T-helper 2 cell (primary cell): ENCODE measurements around the gene NISCH.

ENCODE experiments used
- DNase-seq, 5 experiments: peaks; one replicate each; pipeline versions ENCODE4 v3.0.0 to v3.0.0-alpha.2; 2012 to 2022

NISCH gene

GRCh38 chr3:52527732-52528585 is 72.6 kb downstream of the NISCH start:
- no peak for DNase-seq

DNA sequence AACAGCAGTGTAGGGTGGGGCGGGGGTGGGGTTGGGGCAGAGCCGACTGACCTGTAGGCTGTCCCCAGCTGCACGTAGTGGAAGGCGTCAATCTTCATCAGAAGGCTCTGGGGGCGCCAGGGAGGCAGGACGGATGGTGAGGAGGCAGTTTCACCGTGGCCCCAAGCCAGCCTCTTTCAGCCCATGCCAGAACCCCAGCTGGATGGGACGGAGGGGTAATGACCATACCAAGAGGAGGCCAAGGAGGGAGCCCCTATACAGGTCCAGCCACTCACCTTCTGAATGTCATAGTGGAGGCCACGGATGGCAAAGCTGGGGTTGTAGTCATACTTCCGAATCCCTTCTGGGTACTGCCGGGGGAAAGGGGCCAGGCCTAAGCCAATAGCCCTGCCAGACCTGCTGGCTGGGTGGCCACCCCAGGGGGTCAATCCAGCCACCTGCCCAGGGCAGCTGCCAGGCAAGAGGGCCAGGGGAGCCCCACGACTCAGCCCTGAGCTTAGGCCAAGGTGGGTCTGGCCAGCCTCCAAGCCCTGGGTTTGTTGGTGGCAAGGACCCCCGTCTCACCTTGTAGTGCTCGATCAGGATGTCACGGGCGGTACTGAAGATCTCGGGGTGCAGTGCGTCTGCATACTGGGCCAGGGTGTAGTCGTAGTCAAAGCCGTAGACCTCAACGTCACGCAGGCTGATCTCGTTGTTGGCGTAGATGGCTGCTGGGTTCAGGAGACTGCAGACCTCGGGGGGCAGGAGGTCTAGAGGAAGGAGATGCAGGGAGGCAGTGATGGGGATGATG is 73.4 kb downstream of the NISCH start:
- no peak for DNase-seq

DNA sequence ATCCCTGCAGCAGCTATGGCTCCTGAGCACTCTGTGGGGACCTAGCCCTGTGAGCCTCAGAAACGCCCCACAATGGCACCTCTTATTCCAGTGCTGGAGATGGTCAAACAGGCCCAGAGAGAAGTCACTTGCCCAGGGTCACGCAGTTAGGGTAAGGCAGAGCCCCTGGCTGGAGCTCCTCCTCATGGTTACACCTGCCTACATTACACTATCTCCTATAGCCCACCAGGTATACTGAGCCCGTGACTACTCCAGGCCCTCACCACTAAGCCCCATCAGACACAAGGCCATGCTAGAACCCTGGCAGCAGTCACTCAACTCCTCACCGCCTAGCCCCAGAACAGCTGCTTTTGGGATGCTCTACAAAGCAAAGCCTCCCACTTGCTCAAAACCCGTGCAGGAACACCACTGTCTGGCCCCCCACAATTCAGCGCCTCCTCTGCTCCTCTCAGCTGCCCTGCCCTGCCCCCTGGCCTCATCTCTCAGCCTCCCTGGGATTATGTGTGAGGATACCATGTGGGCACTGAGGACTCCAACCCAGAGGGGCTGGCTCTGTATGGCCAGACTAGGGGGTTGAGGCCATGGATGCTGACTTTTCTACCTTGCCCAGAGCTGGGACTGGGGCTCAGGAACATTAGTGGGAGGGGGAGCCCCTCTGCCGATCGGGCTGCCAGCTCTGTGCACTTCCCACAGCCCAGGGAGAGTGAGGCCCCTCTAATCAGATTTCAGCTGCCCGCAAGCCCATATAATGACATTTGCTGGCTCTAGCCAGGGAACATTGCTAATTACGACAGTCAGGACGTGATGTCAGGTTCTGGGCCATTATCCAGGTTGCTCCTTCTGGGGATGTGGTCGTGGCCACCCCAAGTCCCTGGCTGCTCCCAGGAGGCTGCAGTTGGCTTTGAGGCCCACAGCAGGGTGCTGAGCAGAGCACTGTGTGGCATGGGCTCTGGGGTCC is 74.3 kb downstream of the NISCH start:
- no peak for DNase-seq

GRCh38 chr3:52530918-52531826 is 75.8 kb downstream of the NISCH start:
- no peak for DNase-seq

DNA sequence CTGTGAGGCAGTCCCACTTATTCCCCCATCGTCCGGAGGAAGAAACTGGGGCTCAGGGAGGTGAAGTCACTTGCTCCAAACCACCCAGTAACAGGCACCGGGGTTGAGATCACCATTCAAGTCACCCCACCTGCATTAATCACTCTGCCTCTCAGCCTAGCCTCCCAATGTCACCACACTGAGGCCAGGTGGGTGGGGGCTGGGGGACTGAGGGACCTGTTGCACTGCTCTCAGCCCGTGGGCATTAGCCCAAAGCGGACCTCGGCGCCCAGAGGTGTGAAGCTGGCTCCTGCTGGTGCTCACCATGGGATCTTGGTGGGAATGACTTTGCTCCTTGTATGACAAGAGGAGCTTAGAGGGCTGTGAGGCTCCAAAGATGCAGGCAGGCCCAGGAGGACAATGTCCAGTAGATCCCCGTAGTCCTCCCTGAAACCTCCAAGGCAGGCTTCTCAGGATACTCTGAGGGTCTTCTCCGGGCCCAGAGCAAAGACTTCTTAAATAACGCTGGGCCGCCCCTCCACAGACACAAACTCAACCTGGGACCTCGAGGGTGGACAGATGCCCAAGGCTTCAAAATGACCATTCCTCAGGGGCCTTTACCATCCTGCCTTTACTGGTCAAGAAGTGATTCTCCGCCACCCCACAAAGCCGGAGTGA is 76.6 kb downstream of the NISCH start:
- DNase-seq: no peak

- DNase-seq: peak in 2 of 5 experiments; percentile 34 to 62
These were observed 77.1 kb downstream of the NISCH start for GRCh38 chr3:52532517-52532837.

DNA sequence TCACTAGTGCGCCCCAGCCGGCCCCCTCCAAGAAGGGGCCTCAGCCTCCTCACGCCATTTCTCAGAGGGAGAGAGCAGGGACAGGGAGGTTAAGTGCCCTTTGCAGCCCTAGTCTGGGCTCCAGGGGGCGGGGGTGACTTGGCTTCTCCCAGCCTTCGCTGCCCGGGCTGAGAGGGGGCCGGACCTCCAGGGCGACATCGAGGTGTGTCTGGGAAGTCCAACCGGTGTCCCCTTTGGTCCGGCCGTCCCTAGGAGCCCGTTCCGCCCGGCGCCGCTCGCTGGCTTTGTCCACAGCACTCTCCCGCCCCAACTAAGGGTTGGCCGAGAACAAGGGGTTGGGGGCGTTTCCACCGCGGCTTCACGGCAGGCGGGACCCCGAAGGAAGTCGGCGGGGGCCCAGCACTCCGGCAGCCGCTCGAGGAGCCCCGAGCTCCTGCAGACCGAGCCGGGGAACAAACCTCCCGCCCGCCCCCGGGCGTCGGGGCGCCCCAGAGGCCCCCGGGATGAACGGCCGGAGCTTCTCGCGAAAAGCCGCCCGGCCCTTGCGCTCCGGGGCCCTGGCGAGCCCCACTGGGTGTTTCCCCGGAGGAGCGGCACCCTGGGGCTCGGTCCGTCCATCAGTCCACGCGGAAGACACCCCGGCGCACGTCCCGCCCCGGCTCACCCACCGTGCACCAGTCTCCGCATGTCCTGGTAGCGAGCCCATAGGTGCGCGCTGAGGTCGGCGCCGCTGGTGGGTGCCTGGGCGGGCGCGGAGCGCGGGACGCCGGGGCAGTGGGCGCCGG is 77.6 kb downstream of the NISCH start:
- DNase-seq: peak in 2 of 5 experiments; percentile 13 to 40

DNA sequence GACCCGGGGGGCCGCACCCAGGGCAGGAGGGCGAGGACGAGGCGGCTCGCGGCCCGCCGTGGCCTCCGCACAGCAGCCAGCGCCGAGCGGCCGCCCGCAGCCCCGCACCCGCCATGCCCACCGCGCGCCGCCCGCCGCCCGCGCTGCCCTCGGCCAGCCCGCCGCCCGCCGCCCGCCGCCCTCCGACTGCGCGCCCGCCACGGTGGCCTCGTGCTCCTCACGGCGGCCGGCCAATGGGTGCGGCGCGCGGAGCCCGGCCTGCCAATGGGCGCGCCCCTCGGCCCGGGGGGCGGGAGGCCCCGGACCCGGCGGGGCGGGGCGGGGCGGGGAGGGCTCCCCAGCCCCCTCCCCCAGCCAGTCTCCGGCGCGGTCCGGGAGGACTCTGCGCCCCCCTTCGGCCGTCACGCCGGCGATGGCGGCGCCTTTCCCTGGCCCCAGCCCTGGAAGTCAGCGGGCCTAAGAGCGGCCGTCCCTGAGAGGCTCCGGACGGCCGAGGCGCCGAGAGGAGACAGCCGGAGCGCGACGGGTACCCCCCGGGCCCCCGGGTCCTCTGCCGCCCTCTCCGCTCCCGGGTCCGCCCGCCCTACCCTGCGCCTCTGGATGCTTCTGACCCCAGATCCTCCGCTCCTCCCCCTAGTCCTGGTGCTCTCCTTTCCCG is 78.3 kb downstream of the NISCH start, which contains the start of gene NT5DC2:
Gene NT5DC2 (minus strand): TSS at position 235 of the 658 bp plus-strand sequence. CDS start 120 bp downstream, at position 115.
- DNase-seq: peak; percentile 45 to 84 (median 52)

DNA sequence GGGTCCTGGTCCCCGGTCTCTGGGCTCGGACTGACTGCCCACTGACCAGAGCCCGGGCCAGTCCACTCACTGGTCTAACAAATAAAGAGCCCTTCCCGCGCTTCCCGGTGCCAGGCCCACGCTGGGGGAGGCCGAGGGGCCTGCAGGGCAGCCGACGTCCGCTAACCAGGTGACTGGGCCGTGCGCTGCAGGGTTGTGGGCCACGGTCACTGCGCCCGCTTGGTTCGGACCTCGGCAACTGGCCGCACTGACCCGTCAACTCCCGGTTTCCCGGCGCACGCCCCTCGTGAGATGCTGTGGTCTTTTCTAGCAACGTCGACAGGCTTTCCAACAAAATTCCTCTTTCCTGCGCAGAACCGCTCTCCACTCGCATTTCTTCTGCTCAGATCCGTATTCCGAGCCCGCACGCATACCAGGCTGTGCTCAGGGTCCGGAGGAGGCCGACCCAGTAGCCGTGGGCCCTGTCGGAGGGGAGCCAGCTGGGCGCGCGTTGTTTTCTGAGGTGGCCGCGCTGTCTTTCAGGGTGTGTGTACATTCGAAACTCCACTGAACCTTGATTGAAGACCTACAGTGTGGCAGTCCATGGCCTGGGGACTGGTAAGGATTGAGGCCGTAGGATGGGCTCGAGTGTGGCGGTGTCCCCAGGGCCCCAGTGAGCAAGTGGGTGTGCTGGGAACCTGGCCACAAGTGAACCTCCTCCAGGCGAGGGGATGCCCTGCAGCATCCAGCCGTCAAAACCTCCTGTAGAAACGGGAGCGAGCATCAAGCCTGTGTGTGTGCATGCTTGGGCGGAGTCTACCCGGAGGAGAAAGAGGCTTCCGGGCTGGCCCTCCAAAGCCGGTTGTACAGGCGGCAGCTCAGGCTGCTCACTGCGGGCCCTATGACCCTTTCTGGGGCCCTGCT is 79.1 kb downstream of the NISCH start:
- no peak for DNase-seq

DNA sequence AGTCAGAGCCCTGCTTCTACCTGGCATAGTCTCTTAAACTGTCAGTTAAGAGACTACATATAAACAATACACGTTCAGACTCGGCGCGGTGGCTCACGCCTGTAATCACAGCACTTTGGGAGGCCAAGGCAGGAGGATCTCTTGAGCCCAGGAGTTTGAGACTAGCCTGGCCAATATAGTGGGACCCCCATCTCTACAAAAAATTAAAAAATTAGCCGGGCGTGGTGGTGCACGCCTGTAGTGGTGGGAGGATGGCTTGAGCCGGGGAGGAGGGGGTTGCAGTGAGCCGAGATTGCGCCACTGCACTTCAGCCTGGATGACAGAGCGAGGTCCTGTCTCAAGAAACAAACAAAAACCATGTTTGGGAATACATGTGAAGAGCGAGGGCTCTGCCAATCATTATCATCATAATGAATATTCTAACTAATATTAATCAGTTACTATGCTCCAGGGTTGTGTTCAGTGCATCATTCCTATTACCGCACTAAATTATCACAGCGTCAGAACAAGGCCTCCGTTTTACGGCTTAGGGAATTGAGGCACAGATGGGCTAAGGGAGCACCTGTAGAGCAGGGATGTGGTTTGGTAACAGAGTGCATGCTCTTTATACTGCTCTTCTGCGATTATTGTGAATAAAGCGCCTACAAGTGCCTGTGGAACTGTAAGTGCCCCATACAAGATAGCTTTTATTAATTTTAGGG is 80.2 kb downstream of the NISCH start:
- no peak for DNase-seq

DNA sequence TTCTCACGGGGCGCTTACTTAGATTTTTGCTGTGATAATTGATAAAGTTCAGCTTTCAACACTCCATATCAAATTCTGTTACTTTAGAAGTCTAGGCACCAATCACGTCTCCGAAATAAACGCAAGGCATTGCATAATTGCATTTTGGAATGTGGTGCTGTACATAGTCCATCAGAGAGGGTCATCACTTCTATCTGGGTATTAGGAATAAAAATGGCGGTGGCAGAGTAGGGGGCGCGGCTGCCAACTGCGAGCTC is 80.6 kb downstream of the NISCH start:
- no peak for DNase-seq

- DNase-seq: peak; percentile 93 to 100 (median 97)
These were observed 81.2 kb downstream of the NISCH start, which contains the start of gene UQCC5 for GRCh38 chr3:52536369-52537164. TSS of gene UQCC5 (plus strand) at chr3:52536605. CDS start at chr3:52536756, 151 bp downstream.

- no peak for DNase-seq
These were observed 81.8 kb downstream of the NISCH start for GRCh38 chr3:52537165-52537620.

DNA sequence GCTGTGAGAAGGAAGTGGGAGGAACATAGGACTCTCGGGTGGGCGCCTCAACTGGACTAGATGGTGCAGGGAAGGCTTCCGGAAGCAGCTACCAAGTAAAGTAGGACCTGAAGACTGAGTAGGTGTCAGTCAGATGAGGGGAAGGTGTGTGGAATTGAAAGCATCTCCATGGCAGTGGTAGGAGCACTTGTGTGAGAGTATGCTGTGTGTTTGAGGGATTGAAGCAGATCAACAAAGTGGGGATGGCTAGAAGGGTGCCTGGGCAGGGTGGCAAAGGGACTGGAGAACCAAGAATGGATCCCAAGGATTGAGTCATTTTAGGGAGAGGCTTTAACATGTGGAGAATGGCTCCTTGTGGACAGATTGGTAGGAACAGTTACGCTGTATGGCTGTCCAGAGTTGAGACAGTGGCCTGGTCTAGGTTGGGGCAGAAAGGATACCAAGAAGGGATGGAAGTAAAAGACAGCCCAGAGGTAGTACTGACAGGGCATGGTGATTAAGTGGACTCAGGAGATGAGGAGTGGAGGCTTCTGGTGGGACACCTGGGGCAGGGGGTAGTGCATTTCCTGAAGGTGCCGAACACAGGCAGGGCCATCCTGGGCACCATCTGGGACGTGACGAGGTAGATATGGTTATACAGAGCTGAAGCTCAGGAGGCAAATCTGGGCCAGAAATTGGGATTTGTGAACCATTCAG is 82.5 kb downstream of the NISCH start:
- no peak for DNase-seq

DNA sequence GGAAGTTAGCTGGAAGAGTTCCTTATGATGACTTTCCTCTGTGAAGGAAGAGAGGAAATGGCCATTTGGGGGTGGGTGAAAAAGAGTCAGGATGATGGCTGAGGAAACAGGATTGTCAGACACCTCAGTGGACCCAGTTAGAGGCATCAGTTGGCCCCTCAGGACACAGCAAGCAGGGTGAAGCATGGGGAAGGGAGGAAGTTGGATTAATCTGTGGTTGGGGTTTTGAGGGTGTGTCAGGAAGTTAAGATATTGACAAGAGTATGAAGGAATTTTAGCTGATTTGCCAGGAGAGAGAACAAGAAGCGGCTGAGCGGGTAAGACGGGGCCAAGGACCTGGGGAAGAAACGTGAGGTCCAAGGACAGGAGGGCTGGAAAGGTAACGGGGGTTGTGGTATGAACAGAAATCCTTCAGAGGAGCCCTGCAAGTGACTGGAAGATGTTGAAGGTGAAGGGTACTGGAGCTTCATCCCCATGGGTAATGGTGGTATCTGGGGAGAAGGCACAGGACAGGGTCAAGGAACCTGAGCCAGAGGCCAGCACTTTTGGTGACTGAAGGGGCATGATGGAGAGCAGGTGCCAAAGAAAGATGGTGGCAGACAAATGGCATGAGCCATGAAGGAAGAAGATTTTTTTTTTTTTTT is 83.7 kb downstream of the NISCH start:
- DNase-seq: no peak

DNA sequence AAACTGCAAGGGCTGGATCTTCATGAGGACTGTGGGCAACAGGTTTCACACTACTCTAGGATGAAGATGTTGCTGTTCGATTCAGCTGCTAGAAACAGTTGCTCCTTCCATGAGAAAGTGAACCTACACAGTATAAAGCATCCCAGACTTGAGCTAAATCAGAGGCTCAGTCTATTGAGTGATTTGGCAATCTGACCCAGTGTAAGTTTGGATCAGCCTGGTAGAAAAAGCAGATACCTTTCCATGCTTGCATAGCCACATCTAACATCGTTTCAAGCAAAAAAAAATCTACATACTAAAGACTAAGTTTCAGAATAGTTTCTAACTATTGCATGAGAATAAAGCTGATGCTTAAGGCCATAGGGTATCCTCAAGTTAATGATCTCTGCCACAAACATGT is 85.6 kb downstream of the NISCH start:
- DNase-seq: no peak
